Measurements from ENCODE around the gene RAPGEF6.
"Not testable (repeated sequence)": the region's sequence is repeated elsewhere in the genome, so short reads cannot be mapped to it uniquely, and the experiment has no call there.

Gene RAPGEF6

DNA sequence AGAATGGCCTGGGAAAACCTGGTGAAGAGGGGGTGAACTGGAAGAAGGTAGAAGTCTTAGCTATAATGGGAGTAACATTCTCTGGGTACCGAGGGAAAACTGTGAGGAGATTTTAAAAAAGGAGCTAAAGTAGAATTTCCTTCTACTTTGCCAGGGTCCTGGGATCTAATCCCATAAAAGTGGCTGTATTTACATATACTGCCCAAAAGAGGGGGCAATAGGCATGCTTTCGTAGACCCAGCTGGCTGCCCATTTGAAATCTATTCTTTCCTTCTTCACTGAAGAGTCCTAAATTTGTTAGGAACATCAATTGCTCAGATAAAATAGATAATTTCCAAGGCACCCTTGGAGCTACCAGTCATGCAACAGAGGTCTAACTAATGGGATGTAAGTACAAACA lies 212.0 kb downstream of the RAPGEF6 start:
- DNase-seq (ENCODE audit: low read depth), result no peak

DNA sequence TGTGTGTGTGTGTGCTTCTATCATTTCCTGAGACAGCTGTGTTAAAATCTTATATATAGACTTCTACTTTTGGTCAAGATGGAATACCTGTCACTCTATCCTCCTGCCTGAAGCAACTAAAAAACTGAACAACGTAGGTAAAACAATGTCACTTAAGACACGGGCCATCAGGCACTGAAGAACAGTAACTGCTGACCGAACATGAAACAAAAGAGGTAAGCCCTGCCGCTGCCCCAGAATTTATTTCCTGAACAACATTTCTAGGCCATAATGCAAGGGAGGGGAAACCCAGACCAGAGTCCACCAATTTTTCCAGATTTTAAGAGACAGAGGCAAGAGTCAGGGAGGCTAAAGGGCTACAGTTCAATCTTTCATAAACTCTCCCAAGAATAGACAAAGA lies 215.2 kb downstream of the RAPGEF6 start:
- no peak for DNase-seq (ENCODE audit: low read depth)

DNA sequence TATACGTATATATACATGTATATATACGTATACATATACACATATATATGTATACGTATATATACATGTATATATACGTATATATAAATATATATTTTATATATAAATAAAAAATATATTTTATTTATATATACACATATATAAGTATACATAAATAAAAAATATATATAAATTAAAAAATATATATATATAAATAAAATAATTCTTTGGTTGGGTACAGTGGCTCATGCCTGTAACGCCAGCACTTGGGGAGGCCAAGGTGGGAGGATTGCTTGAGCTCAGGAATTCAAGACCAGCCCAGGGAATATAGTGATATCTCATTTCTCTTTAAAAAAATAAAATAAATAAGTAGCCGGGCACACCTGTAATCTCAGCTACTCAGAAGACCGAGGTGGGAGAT lies 216.2 kb downstream of the RAPGEF6 start:
- no peak for DNase-seq (ENCODE audit: low read depth)

DNA sequence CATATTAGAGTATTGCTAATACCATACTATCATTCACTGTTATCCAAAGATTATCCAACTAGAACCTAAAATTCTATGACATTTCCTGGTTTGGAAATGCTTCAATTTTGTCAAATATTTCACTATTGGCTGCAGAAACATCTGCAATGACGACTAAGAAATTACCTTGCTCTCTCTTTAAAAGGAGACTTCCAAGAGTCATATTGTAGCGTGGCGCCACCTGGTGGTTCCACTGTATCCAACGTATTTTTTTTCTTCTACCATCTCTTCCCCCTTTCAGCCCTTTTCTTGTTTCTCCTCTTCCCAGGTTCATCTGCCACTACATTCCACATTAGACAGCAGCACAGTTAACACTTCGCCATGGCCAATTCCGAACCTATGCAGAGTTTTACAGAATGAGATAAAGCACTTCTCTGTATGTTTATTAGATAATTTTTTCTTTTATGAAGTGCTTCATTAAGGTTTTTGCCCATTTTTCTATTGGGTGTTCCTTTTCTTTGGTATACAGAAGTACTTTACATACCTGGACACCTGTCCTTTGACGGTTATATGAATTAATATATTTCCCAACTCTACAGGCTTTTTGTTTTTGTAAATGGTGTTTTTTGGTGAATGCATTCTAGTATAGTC lies 217.7 kb downstream of the RAPGEF6 start:
- no peak for DNase-seq (ENCODE audit: low read depth)

DNA sequence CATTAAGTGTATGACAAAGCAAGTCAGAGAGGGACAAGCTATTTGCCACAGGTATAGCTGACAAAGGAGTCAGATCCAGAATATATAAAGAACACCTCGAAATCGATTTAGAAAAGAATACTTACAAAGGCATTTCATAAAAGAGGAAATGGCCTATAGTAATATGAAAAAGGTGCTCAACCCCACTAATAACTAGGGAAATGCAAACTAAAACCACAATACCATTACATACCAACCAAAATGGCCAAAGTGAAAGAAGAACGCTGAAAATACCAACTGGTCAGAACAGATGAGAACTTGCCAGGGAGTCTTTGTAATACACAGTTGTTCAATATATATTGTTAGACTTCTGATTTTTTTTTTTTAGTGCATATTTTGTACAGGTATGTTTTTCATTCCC lies 218.3 kb downstream of the RAPGEF6 start:
- no peak for DNase-seq (ENCODE audit: low read depth)

DNA sequence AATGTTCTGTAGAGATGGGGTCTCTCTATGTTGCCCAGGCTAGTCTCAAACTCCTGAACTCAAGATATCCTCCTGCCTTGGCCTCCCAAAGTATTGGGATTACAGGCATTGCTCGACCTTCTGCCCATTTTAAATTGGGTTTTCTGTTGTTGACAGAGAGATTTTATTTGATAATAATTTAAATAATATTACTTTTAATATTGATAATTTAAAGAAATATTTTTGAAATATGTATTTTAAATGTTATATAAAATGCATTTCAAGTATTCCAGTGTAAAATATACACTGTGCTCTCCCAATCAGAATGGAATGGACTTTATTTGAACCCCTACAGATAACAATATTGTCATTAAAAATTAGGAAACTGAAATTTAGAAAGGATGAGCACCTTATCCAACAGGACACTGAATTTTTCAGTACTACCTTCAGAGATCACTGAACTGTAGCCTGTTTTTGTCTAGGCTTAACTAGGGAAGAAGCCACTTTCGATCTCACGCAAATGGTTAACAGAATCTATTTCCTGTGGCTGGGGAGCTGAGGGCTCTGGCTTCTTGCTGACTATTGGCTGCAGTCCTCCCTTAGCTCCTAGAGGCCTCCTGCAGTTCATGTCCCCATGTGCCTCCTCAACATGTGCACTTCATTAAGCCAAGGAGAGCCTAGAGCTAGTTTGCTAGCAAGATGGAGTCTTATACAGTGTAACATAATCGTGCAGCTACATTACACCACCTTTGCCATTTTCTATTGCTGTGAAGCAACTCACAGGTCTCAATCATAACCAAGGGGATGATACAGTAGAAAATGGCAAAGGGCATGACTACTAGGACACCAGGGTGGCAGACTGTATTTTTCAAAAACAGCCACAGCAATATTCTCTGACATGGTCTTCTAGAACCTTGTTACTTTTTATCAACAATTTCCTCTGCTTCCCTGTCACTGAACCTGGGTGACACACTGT lies 221.1 kb downstream of the RAPGEF6 start:
- DNase-seq (ENCODE audit: low read depth), result no peak

DNA sequence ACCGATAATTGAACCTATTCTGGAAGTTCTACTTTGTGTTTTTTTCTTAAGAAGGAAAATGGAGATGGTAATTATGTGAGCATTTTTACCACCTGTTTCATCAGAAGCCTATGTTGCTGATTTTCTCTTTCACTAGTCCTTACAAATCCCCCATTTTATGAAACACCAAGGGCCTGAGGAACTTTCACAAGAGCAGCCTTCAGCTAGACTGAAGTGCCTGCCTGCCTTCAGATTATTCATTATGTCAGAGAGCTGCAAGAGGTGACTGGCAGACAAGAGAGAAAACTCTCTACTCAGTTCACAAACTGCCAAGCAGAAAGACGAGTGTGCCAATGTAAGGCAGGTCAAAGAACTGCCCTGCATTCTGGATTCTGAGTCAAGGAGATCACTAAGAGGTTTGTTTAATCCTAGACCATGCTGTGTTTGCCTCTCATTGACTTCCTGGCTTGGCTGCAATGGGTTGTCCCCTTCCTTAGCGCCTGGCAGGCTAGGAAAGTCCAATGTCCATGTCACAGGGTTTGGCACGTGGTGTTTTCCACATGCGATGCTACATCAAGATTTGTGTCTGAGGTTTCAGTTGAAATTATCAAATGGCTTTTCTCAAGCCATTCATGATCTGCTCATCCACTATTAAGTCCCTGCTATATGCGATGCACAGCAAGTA lies 227.9 kb downstream of the RAPGEF6 start:
- DNase-seq (ENCODE audit: low read depth), result no peak

DNA sequence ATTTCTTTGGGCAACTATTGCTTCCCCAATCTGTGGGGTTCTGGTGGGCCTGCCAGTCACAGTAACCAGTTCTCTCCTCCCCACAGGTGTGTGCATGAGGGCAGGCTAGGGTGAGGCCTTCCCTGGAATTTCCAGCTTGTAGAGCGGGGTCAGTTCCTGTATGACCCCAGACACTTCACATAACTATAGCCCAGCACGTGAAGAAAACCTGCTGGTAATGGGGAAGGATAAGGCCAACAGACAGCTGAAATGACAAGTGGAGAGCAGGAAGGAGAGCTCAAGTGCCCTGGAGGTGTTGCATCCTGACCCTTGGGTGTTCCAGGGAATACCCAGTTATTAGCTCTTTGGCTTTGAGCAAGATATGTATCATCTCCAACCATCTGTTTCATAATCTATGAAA lies 229.0 kb downstream of the RAPGEF6 start:
- no peak for DNase-seq (ENCODE audit: low read depth)

DNA sequence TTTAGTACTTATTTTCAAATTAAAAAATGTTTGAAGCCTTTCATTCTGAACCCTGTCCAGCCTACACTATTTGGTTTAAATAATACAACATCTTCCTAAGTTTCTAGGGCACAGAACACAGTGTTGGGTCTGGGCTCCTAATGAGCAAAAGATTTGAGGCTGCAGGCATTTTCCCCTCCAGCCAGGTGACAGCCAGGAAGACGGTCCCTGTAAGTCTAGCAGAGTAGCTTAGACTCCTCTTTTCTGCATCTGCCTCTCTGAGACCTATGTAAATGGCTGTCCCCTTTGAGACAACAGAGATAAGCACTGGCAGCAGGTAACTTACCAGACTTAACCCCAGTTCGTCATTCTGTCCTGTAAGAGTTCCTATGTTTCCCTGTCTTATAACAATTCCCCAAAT lies 229.4 kb downstream of the RAPGEF6 start:
- no peak for DNase-seq (ENCODE audit: low read depth)

DNA sequence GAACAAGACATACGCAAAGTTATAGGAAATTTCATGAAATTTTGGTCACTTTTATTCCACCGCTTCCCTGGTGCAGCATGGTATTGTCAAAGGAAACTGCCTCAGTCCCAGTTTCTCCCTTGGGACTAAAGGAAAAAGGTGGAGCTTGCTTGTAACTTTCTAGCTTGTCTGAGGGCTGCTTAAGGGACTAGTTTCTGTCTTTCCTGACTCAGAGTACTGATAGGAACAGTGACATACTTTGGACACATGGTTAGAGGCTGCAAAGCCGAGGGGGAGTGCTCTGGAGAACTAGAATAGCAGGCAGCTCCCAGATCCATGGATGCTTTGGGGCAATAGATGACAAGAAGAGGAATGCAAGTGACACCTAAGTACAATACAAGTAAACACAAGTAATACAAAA lies 234.4 kb downstream of the RAPGEF6 start:
- DNase-seq (ENCODE audit: low read depth), result no peak

DNA sequence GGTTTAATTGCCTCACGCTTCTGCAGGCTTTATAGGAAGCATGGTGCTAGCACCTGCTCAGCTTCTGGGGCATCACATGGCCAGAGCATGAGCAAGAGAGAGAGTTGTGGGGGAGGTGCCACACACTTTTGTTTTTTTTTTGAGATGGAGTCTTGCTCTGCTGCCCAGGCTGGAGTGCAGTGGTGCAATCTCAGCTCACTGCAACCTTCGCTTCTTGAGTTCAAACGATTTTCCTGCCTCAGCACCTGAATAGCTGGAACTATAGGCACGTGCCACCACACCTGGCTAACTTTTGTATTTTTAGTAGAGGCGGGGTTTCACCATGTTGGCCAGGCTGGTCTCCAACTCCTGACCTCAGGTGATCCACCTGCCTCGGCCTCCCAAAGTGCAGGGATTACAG lies 236.0 kb downstream of the RAPGEF6 start:
- not testable (repeated sequence) for DNase-seq (ENCODE audit: low read depth)

DNA sequence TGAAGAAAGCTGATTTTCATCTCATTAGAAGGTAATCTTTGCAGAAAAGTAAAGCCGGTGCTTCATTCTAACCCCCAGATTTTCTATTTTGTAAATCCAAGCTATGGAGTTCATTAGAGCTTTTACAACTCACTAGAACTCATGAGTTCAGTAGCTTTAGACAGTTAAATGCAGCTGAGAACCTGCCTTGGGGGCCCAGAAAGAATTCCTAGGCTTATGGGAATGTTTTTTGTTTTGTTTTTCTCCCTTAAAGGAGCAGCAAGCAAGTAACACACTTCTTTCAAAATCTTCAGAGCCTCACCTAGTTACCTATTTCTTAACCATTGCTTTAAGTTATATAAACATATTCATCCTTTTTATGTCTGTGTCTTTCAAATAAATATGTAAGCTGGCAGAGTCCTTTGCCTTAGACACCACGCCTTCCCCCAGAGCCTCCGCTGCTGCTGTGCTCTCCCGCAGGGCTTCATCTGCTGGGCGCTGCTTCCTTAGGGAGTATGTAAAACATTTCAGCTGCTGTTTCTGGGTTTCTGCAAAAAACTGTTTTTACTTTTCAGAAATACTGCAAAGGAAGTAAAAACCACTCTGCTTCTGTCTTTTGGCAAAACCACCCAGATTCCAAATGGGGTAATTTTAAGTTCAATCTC lies 238.3 kb downstream of the RAPGEF6 start:
- no peak for DNase-seq (ENCODE audit: low read depth)

DNA sequence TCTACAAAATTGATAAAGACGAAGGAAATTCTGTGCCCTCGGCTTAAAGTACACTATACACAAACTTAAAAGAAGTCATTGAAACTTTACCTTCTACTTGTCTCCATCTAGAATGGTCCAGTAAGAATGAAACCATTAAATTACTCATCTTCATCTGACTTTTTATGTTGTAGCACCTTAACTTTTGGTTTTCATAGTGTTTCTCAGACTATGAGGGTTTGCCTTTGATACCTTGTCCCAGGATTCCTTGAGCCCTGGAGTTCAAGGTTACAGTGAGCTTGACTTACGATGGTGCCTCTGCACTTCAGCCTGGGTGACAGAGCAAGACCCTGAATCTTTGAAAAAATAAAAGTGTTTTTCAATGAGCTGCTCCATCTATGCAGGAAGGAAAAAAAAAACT lies 239.0 kb downstream of the RAPGEF6 start:
- DNase-seq (ENCODE audit: low read depth), result no peak

DNA sequence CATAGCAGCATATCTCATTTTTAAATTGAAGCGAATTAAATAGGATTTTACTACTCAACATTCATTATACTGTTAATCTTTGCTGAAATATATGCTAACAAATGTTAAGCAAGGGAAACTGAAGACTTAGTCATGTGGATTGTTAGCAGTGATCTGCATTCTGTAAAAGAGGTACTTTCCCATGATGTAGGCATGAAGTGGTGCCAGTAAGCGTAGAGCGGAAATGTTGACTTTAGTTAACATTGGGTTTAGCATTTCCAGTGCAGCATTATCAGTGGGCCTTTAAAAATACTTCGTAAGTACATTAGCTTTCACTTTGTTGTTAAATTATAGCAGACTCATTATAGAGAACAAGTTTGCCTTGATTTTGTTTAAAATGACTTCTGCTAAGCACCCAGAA lies 240.9 kb downstream of the RAPGEF6 start:
- no peak for DNase-seq (ENCODE audit: low read depth)

DNA sequence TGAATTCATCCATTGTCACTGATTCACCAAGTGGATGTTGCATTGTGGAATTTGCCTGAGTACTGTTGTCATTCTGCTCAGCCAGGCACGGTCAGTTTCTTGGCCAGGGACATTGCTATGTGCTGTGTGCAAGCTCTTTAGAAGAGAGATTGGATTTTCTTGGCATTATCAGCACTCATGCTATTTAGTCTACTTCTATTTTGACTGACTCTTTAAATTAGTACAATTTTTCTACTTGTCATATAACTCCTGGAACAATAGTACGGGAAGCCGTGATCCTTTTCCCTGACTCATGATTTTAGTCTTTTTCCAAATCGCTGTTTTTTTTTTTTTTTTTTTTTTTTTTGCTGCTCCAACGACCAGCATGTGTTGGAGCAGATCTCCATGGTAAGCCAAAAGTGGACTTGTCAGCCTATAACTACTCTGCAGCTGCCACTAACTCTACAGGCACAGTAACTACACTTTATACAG lies 241.5 kb downstream of the RAPGEF6 start:
- DNase-seq (ENCODE audit: low read depth), result no peak

DNA sequence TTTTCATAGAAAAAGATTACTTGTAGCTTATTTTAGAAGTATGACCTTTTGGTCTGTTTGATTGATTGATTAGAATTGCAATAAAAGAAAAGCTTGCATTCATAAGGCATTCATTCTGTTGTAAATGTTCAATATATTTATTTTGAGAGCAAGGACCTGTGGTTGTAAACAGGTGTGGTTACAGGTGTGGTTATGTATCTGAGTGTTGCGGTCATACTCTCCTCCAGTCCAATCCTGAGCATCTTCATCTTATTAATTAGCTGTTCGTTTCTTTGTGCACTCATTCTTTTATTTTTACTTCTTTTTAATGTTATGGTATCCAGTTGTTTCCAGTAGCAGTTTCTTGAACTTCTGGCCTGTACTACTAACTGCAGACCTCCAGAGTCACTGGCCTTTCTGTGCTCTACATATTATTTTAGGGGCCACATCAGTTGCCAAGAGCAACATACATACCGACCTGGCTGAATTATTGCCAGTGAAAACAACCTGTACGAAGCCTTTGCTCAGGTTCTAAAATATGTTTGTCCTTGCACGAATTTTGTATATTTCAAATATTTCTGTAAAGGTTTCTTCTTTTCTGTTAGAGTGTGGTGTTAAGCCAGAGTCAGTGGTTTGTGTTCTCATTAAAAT lies 242.4 kb downstream of the RAPGEF6 start:
- DNase-seq (ENCODE audit: low read depth), result no peak

DNA sequence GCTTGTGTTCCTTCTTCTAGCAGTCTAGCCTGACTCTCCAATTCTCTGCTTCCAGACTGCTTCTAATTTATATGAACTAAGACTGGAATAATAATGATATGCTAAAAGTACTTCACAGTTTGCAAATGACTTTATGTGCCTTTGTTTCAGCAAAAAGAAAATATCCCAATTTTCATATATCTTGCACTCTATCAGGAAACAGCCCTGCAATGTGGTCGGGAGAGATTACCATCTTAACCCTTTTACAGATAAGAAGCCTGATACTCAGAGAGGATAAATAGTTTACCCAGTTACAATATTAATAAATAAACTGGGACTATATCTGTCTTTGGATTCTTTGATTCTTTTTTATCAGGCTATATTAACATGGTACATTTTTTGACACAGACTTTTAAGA lies 245.2 kb downstream of the RAPGEF6 start:
- DNase-seq (ENCODE audit: low read depth), result no peak

DNA sequence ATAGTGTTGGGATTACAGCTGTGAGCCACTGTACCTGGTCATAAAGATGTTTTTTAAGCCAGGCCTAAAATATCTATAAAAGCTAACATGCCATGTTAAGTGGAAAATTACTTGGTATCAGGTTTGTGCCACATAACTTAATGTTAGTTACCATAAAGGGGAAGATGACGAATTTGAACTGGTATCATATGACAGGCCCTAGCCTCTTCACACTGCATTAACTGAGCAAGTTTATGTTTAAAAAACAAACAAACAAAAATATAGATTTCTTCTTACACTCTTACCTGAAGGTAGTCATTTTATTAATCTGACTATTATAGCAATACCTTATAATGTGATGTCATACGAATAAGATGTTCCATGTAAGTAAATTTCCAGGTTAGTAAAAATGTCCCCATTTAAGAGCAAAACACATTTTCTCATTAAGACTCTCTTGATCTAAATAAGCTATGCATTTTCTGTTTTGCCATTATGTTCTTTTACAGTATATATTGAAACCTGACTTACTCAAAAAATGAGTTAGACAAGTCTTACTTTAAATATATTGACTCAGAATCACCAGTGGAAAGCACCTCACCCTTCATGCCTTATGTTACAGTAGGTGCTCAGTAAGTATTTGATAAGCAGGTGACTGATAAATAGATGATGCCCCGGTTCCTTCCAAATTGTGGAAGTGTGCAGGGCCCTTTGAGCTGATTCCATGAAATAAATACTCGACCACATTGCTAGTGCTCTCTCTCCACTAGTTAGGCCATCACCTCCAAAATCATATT lies 245.7 kb downstream of the RAPGEF6 start:
- DNase-seq (ENCODE audit: low read depth), result no peak

DNA sequence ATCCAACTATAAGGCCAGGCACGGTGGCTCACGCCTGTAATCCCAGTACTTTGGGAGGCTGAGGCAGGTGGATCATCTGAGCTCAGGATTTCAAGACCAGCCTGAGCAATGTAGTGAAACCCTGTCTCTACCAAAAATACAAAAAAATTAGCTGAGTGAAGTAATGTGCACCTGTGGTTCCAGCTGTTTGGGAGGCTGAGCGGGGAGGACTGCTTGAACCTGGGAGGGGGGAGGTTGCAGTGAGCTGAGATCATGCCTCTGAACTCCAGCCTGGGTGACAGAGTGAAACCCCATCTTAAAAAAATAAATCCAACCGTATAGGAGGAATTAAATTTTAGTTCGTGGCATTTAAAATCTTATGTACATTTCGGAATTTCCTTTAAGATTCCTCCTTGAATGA lies 247.8 kb downstream of the RAPGEF6 start:
- DNase-seq (ENCODE audit: low read depth), result no peak

DNA sequence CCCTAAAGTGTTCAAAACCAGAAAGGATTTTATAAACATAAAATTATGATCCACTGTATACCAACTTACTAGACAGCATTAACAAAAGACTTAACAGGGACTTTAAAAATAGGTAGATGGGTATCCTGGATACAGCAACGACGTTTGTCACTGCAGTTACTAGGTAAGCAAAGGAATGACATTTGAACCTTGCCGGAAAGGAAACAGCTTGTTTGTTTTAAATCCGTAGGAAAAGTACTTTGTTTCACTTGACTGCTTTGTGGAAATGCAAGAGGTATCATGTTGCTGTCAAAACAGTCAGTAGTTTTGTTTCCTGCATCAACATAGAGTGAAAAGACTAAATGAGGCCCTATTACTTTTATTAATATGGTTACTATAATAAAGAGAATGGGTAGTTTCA lies 248.2 kb downstream of the RAPGEF6 start:
- DNase-seq (ENCODE audit: low read depth), result no peak

DNA sequence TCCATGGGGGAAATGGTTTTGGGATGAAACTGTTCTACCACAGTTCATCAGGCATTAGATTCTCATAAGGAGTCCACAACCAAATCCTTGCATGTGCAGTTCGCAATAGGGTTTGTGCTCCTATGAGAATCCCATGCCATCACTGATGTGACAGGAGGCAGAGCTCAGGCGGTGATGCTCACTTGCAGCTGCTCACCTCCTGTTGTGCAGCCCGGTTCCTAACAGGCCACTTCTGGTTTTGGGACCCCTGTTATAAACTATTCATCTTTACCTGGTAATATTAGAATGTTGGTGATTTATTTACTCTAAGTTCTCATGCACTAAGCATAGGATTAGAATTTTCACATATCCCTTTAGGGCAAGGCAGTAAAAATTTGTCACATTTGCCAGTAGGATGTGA lies 248.9 kb downstream of the RAPGEF6 start:
- no peak for DNase-seq (ENCODE audit: low read depth)

Data from HS-27A (cell line).